ENCODE data around the gene KISS1. TPM values are rescaled to one million over a fixed set of nuclear protein-coding genes. Genes with fewer than 3 reads are reported as not detected.

Gene KISS1
- total RNA-seq, 1 experiment from 2014 or later, result not detected

DNA sequence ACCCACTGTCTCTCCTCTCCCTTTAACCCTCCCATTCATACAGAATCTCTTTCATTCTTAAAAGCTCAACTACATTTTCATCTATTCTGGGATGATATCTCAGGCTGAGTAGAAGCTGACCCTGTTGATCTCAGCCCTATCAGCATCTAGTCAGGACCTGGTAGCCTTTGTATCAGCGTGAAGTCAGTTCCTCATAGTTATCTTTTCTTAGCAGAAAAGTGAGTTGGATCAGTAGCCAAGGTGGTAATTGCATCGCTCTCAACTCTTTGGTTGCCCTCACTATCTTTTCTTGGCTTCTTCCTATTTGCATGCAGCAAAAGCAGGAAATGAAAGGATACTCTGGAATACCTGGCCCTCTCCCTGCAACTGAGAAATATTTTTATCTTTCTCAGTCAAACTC lies 31.1 kb upstream of the KISS1 start:
- ChIA-PET CTCF (no interaction called here), POLR2A (no interaction called here)
- Histone ChIP-seq H3K36me3 (ENCODE audit: control insufficient read depth, insufficient read depth, low read length) (no peaks in the 10 kb centered on the region), H3K4me1 (ENCODE audit: control insufficient read depth, insufficient read depth, low read length) (no peaks in the 10 kb centered on the region), H3K9me3 (ENCODE audit: control insufficient read depth, insufficient read depth, low read depth, low read length) (no peaks in the 10 kb centered on the region), H3K27ac (ENCODE audit: low read length) (no peak overlapping the region), H3K27me3 (ENCODE audit: control insufficient read depth, insufficient read depth, low read length) (no peaks in the 10 kb centered on the region), H3K4me3 (ENCODE audit: low read depth in 2 of 2, low read length in 2 of 2) (no peak overlapping the region)
- BruUV-seq (replicated peaks), result no TSS peak
- ATAC-seq, result no peak
- in situ Hi-C loops (cut with HindIII; ENCODE audit: low pct_unique_long_range_greater_than_20kb, low sequenced_read_pairs), result no loop called here
- intact Hi-C loops (cut with micrococcal nuclease; ENCODE audit: unreplicated experiment), result no loop called here
- DNase-seq (ENCODE audit: low read depth, low spot score), result no peak
- TF ChIP-seq TCF7L2 (IDR thresholded peaks at IDR 0.05; ENCODE audit: low read depth, low read length), result no peak
- TF ChIP-seq POLR2AphosphoS5 (IDR thresholded peaks at IDR 0.05; ENCODE audit: low read depth, low read length), result no peak
- TF ChIP-seq, protein P1, sequence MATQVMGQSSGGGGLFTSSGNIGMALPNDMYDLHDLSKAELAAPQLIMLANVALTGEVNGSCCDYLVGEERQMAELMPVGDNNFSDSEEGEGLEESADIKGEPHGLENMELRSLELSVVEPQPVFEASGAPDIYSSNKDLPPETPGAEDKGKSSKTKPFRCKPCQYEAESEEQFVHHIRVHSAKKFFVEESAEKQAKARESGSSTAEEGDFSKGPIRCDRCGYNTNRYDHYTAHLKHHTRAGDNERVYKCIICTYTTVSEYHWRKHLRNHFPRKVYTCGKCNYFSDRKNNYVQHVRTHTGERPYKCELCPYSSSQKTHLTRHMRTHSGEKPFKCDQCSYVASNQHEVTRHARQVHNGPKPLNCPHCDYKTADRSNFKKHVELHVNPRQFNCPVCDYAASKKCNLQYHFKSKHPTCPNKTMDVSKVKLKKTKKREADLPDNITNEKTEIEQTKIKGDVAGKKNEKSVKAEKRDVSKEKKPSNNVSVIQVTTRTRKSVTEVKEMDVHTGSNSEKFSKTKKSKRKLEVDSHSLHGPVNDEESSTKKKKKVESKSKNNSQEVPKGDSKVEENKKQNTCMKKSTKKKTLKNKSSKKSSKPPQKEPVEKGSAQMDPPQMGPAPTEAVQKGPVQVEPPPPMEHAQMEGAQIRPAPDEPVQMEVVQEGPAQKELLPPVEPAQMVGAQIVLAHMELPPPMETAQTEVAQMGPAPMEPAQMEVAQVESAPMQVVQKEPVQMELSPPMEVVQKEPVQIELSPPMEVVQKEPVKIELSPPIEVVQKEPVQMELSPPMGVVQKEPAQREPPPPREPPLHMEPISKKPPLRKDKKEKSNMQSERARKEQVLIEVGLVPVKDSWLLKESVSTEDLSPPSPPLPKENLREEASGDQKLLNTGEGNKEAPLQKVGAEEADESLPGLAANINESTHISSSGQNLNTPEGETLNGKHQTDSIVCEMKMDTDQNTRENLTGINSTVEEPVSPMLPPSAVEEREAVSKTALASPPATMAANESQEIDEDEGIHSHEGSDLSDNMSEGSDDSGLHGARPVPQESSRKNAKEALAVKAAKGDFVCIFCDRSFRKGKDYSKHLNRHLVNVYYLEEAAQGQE (IDR thresholded peaks at IDR 0.05; ENCODE audit: insufficient read depth in 1 of 2, low read depth in 2 of 2, low read length in 1 of 2), result no peak
- no peak for TF ChIP-seq SIN3A (IDR thresholded peaks at IDR 0.05; ENCODE audit: borderline replicate concordance, insufficient read depth, low read depth, low read length)
- TF ChIP-seq, protein P2, sequence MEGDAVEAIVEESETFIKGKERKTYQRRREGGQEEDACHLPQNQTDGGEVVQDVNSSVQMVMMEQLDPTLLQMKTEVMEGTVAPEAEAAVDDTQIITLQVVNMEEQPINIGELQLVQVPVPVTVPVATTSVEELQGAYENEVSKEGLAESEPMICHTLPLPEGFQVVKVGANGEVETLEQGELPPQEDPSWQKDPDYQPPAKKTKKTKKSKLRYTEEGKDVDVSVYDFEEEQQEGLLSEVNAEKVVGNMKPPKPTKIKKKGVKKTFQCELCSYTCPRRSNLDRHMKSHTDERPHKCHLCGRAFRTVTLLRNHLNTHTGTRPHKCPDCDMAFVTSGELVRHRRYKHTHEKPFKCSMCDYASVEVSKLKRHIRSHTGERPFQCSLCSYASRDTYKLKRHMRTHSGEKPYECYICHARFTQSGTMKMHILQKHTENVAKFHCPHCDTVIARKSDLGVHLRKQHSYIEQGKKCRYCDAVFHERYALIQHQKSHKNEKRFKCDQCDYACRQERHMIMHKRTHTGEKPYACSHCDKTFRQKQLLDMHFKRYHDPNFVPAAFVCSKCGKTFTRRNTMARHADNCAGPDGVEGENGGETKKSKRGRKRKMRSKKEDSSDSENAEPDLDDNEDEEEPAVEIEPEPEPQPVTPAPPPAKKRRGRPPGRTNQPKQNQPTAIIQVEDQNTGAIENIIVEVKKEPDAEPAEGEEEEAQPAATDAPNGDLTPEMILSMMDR (IDR thresholded peaks at IDR 0.05), result no peak

DNA sequence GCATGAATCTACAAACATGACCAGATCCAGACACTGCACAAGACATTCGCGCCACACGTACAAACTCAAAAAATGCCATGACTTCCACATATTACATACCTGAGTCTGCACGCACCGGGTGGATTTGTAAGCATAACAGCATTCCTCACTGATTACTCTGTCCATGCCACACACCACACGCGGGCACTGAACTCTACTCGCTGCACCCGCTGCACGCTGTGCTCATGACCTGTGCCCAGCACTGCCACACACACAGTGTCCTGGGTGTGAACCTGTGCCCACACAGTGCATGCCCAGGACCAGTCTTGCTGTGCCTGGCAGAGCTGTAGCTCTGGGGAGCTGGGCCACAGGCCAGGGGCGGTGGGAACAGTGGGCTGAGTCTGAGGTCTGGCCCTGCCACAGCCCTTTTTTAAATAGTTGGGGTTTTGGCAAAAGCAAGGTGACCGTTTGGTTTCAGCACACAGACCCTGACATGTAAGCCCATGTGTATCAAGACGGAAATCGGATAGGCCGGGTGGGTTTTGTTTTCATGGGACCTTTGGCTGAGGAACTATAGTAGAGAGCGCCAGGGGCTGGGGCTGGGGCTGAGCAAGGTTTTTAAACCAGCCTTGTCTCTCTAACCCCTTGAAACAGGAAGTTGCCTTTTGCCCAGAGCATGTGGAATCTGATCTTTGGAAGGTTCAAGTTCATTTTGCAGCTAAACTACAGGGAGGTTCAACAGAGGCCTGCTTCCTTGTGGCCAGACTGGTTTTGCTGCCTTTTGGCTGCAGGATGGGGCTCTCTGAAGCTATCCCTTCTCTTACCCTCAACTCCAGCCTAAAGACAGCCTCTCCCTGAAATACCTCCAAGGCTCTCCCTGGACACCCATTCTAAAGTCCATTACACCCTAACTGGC lies 29.8 kb upstream of the KISS1 start:
- no peaks in the 10 kb centered on the region for H3K4me1 ChIP-seq (ENCODE audit: control insufficient read depth, insufficient read depth, low read length)
- ATAC-seq (no peak), DNase-seq (ENCODE audit: low read depth, low spot score) (no peak)
- H3K4me3 ChIP-seq (ENCODE audit: low read depth in 2 of 2, low read length in 2 of 2), result no peak overlapping the region
- no peaks in the 10 kb centered on the region for H3K27me3 ChIP-seq (ENCODE audit: control insufficient read depth, insufficient read depth, low read length)
- POLR2A ChIA-PET, result no interaction called here
- H3K27ac ChIP-seq (ENCODE audit: low read length), result no peak overlapping the region
- no peaks in the 10 kb centered on the region for H3K36me3 ChIP-seq (ENCODE audit: control insufficient read depth, insufficient read depth, low read length)
- intact Hi-C loops (cut with micrococcal nuclease; ENCODE audit: unreplicated experiment), result no loop called here
- no TSS peak for BruUV-seq (replicated peaks)
- CTCF ChIA-PET, result no interaction called here
- H3K9me3 ChIP-seq (ENCODE audit: control insufficient read depth, insufficient read depth, low read depth, low read length), result no peaks in the 10 kb centered on the region
- in situ Hi-C loops (cut with HindIII; ENCODE audit: low pct_unique_long_range_greater_than_20kb, low sequenced_read_pairs), result no loop called here
- TF ChIP-seq POLR2AphosphoS5 (IDR thresholded peaks at IDR 0.05; ENCODE audit: low read depth, low read length), result no peak
- TF ChIP-seq, protein P1 (IDR thresholded peaks at IDR 0.05; ENCODE audit: insufficient read depth in 1 of 2, low read depth in 2 of 2, low read length in 1 of 2), result no peak
- no peak for TF ChIP-seq SIN3A (IDR thresholded peaks at IDR 0.05; ENCODE audit: borderline replicate concordance, insufficient read depth, low read depth, low read length)
- TF ChIP-seq, protein P2 (IDR thresholded peaks at IDR 0.05), result no peak

All from Panc1 (cell line).